ENCODE results near the gene GRIA3.

The GRIA3 gene

GRCh38 chrX:123184219-123184865 lies at the start of gene GRIA3:
GRIA3 (plus strand) TSS chrX:123184278; CDS start chrX:123184536, 258 bp downstream.
- no peak for FAIRE-seq

- no peak for FAIRE-seq
These were observed 45.6 kb upstream of the GRIA3 start for GRCh38 chrX:123138473-123138872.

DNA sequence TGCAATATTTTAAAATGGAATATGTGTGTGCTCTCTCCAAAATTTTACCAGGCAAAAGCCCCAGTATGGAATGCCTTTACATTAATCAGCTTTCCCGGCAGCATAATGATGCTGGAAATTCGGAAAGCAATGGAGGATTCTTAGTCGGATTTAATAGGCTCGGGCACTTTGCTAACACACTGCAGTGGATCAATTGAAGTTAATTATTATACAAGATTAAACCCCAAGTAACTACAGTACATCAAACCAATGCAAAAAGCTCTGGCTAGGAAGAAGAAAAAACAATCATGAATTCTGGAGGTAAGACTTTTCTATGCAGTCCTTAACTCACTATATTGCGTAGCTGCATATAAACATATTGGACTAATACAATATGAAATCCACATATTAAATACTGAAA lies 43.6 kb upstream of the GRIA3 start:
- no peak for FAIRE-seq

GRCh38 chrX:123140904-123141303 lies 43.2 kb upstream of the GRIA3 start:
- FAIRE-seq = no peak

DNA sequence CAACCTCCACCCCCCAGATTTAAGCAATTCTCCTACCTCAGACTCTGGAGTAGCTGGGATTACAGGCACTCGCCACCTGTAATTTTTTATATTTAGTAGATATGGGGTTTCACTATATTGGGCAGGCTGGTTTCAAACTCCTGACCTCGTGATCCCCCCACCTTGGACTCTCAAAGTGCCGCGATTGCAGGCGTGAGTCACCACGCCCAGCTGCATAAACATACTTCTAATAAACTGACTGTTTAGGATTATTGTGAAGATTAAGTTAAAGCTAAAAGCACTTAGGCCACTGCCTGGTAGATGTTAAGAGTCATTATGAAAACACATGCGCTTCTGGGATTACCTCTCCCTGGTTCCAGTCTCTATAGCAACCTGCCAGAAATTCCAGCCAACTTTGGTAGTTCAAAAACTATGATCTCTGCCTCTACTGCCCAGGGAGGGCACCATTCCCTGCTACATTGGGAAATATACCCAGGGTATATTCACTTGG lies 30.2 kb upstream of the GRIA3 start:
- FAIRE-seq = no peak

DNA sequence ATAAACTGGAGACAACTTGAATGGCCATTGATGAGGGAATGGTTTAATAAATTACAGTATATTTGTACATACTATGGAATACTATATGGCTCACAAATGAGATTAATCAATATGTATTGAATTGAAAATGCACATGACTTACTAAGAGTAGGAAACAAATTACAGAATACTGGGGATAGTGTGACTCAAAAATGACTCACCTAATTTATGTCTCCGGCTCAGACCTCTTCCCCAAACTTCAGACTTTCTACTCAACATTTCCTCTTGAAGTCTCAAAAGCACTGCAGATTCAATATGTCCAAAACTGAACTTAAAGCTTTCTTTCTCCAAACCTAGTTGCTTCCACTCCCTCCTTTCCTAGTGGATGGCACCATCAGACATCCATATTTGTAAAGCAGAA lies 28.8 kb upstream of the GRIA3 start:
- no peak for FAIRE-seq

DNA sequence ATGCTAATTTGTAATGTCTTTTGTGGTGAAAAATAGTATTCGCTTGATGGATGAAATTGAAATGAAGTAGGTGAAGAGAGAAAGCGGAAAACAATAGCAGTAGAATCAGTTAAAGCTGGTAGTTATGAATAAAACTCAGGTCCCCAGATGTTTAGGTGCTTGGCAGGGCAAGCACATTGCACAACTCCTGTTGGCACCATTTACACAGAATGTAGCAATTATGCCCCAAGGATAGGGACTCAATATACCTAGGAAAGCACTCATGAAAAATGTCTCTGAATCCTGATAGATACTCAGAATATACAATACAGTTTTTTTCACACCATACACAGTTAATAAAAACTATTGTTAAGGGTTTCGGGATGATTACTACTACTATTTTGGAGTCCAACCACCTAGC lies 26.5 kb upstream of the GRIA3 start:
- no peak for FAIRE-seq

DNA sequence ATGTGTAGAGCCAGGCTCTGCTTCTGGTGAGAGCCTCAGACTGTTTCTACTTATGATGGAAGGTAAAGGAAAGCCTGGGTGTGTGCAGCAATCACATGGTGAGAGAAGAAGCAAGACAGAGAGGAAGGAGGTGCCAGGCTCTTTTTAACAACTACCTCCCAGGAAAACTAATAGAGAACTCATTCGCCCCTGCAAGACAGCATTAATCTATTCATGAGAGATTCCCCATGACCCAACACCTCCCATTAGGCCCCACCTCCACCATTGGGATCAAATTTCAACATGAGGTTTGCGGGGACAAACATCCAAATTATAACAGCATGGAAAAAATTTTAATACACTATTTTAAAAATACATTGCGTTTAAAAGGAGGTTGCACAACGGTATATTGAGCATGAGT lies 24.7 kb upstream of the GRIA3 start:
- no peak for FAIRE-seq

DNA sequence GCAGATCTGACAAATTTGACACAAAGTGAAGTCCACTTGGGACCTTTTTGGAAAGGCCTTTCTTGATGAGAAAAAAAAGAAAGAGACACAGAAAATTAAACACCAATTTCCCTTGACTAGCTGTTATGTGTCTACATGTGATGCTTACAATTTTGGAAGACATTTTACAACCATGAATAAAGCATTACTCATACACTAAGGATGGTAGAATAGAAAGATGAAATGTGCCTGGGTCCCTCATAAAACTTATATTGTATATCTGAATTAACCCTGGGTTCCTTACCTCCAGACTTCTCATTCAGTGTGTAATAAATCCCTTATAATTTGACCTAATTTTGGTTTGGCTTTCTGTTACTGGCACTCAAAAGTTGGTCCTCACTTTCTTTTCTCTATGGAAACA lies 16.5 kb upstream of the GRIA3 start:
- FAIRE-seq = no peak

GRCh38 chrX:123169247-123169901 lies 14.7 kb upstream of the GRIA3 start:
- FAIRE-seq = no peak

DNA sequence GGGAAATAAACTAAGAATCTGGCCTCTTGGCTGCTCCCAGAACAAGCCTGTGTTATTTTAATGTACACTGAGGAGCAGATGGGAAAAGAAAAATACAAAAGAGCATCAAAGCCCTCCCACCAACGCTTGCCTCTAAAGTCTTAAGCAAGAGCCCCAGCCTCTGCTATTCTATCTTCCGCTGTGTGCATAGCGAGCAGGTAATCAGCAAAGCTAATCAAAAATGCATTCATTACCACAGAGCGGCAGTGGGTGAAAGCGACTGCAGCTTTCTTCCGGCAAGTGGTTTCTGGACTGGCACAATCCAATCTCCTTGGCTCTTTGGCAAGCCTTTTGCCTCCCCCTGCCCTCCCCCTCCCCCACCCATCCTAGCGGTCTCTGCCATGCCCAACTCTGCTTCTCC lies 13.5 kb upstream of the GRIA3 start:
- FAIRE-seq = no peak

DNA sequence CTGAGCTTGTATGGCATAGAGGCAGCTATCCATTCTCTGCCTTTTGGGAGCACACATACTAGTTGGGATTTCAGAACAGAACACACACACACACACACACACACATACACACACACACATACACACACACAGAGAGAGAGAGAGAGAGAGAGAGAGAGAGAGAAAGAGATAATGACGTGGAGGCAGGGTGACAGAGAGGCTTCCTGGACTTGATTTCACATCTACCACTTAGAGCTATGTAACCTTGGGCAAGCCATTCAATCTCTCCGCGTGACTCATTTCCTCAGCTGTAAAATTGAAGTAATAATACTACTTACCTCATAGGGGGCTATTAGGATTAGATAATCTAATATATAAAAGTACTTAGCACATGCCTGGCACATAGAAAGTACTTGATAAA lies 12.3 kb upstream of the GRIA3 start:
- no peak for FAIRE-seq

GRCh38 chrX:123172869-123173268 lies 11.2 kb upstream of the GRIA3 start:
- FAIRE-seq = no peak

DNA sequence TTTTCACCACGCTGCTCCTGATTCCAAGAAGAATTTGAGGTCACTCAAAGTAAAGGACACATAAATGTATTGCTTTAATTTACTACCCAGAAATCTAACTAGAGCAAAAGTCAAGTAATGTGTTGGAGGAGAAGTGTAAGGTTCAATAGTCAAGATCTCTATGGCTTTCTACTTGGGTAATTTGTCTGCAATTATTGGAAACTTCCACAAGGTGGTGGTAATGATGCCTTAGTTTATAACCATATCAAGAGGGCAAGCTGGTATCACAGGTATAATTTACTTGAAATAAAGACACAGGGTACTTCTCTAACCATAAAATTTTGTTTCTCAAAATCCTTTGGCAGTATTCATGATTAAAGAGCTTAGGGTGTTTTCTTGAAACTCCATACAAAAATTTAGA lies 10.2 kb upstream of the GRIA3 start:
- no peak for FAIRE-seq

DNA sequence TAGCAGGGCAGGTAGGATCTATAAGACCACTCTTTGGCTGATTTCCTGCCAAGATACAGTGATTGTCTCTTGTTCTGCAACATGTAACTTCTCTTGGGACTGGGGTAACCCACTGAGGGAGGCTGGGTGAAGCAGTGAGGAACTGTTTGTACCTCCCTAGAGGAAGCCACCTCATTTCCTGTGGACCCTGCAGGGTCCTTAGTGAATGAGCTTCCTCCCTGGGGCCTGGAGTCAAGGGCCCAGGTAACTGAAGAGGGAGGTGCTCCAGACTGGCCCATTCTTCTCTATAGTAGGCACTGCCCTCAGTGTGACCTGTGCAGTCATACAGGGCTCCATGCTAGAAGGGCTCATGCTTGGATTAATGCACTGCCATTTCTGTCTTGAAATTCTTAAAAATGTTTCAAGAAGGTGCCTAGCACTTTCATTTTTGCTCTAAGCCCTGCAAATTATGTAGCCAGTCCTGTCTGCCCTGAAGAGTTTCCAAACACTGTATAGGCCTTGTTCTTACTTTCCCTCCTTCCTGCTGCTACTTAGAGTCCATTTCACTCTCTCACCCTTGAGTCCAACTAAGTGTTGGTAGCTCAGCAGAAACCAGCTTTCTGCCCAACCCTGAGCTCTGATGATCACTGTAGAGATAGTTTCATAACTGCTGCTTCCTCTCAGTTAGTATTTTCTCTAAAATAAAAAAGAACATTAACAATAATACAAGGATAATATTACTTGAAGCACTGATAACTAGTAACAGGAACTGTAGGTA lies 8.5 kb upstream of the GRIA3 start:
- FAIRE-seq = no peak

- no peak for FAIRE-seq
These were observed 2.7 kb upstream of the GRIA3 start for GRCh38 chrX:123181233-123181914.

GRCh38 chrX:123184866-123185276 lies 793 bp downstream of the GRIA3 start:
- no peak for FAIRE-seq

GRCh38 chrX:123185721-123186120 lies 1.6 kb downstream of the GRIA3 start:
- no peak for FAIRE-seq

GRCh38 chrX:123186801-123187200 lies 2.7 kb downstream of the GRIA3 start:
- no peak for FAIRE-seq

DNA sequence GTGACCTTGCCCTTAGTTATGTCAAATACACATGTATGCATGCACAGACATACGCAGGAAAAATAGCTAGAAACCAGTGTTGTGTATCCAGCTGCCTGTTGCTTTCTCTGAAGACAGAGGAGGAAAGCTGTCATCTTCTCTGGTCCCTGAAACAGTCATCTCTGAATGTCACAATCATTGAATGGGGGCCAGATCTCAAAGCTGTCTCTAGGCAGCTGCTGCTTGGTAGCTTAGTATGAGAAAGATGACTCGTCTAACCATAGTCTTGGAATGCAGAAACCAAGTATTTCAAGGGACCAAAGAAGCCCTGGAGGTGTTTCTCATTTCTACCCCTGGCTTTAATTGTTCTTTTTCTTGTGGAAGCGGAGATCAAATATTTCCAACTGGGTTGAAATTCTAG lies 4.0 kb downstream of the GRIA3 start:
- no peak for FAIRE-seq

DNA sequence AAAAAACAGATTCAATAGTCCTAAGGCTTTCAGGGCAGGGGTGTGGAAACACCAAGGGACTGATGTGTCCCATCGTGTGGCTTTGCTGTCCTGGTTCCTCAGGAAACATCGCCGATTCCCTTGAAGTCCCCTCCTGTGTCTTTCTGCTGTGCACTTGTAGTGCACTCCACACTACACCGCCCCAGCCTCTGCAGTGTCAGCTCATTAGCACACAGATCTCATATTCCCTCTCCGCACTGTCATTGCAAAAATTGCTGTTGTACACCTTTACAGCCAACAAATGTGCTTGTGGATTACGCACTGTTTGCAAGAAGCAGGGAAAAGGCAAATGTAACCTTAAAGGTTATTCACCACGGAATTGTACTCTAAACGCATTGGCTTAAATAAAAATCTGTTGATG lies 5.3 kb downstream of the GRIA3 start:
- no peak for FAIRE-seq

DNA sequence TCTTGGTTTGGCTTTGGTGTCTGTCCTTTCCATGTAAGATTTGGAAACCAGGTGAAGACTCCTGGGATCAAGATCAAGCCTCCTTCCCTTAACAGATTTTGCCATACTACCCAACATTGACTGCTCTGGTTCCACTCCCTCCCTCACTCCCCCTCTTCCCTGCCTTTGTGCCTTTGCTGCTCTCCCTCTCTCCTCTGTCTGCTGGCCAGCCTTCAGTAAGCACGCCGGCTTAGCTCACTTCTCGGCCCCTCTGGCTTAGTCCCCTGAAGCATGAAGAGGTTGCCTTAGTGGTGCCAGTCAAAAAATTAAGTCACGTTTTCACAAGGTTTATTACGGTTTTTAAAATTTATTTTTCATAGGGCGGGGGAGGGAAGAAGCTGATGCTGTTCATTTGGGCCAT lies 6.0 kb downstream of the GRIA3 start:
- FAIRE-seq = no peak

DNA sequence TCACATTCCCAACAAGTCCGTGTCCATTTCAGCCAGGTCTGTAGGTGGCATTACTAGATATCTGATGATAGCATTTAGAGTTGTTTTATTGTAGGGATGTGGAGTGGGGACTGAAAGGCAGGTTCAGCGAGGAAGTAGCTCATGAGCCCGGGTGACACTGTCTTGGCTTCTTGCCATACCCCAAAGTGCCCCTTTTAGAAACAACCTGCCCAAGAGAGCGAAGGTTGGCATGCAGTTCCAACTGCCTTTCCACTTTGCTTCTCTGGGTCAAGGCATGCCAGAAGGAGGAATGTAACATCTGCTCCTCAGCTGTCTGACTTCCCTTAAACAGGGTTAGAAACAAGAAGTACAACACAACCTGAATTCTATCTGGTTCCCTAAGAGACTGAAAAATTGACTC lies 9.0 kb downstream of the GRIA3 start:
- FAIRE-seq = no peak

- no peak for FAIRE-seq
These were observed 15.3 kb downstream of the GRIA3 start for GRCh38 chrX:123199338-123199737.
